Adrenal gland (tissue), 5 donors: Measurements from ENCODE around the gene EOGT.

Source experiments
- CTCF ChIP-seq, 6 experiments: fragments of 450-650 bp in 4 of 6; fragments of 200-600 bp in 2 of 6; sonication (generic) in 1 of 6; IDR thresholded peaks; 1 replicate in 5 of 6; 2 replicates in 1 of 6; pipeline versions ENCODE4 v1.5.1 to v1.8.0; 2016 to 2021; ENCODE audit warnings: antibody characterized with exemption in 6 of 6, mild to moderate bottlenecking in 2 of 6, moderate library complexity in 1 of 6
- POLR2A ChIP-seq, 2 donors: fragments of 450-650 bp; IDR thresholded peaks; one replicate each; pipeline ENCODE4 v1.6.1; 2017; ENCODE audit warnings: antibody characterized with exemption in 2 of 2, mild to moderate bottlenecking in 2 of 2, moderate library complexity in 1 of 2
- donor health status: DM: no; HTN: no; CAD: no.

DNA sequence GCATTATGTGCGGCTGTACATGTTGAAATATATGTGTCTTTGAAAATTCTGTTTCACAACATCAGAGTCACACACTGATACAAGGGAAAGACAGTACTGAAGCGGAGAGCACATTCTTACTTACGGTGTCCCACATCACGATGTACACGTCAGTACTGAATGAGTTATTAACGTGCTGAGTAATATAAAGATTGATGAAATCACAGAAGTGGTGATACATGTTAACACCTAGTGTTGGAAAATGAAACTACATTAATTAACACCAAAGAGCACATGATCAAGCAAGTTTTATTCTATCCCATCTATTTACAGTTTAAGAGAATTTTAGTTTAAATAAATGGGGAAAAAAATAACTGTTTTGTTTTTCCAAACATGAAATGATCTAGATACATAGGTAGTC, 15.6 kb downstream of the EOGT start:
- no peak for TF ChIP-seq CTCF (IDR thresholded peaks at IDR 0.05)
- no peak for TF ChIP-seq POLR2A (IDR thresholded peaks at IDR 0.05)
